K562 (cell line): ENCODE results near the gene OXT. TPM values are rescaled to one million over a fixed set of nuclear protein-coding genes. Genes with fewer than 3 reads are reported as not detected.

Source experiments
- CHD1 ChIP-seq: fragments of 200-600 bp; sonication (generic); IDR thresholded peaks from one replicate; pipeline ENCODE4 v1.6.1; 2012; ENCODE audit warnings: mild to moderate bottlenecking, moderate library complexity, low read length, inconsistent platforms
- MTA3 ChIP-seq: fragments of 450-650 bp; formaldehyde crosslinking; IDR thresholded peaks from 2 replicates; pipeline ENCODE4 v1.6.1; 2017; ENCODE audit warnings: mild to moderate bottlenecking, borderline replicate concordance
- NCOA4 ChIP-seq: fragments of 450-650 bp; IDR thresholded peaks from 2 replicates; pipeline ENCODE4 v1.6.1; 2018; ENCODE audit warnings: mild to moderate bottlenecking; ENCODE audit not compliant: partially characterized antibody
- NCOA6 ChIP-seq: fragments of 450-650 bp; IDR thresholded peaks from 2 replicates; pipeline ENCODE4 v1.6.1; 2017; ENCODE audit warnings: mild to moderate bottlenecking
- NR2C2 ChIP-seq, 2 experiments: fragments of 200-800 bp in 1 of 2; sonication (Bioruptor generic) in 1 of 2; sonication (generic) in 1 of 2; formaldehyde crosslinking in 1 of 2; IDR thresholded peaks; 2 replicates each; pipeline versions ENCODE4 v1.6.1 to v1.8.0; 2016 to 2022; ENCODE audit warnings: mild to moderate bottlenecking in 1 of 2, missing compliant biosample characterization in 1 of 2, missing genetic modification characterization in 1 of 2, missing genetic modification reagents in 1 of 2
- TAL1 ChIP-seq: fragments of 450-650 bp; IDR thresholded peaks from 2 replicates; pipeline ENCODE4 v1.6.1; 2016; ENCODE audit warnings: mild to moderate bottlenecking
- polyA plus RNA-seq, 8 experiments: library from polyadenylated mRNA; depleted of rRNA in 4 of 8; stranded (reverse) in 5 of 8; unstranded in 3 of 8; fragments of >200 nt; fragmentation: Nextera tagmentation in 2 of 8; fragmentation: Illumina TruSeq in 1 of 8; extraction: Ambion mirVana in 2 of 8; extraction: Trizol in 1 of 8; gene quantifications; 2 replicates each; pipeline versions ENCODE4 v1.2.1 to v1.2.3, GENCODE V29; 2011 to 2014; ENCODE audit warnings: inconsistent platforms in 1 of 8, missing spikeins in 1 of 8
- total RNA-seq, 7 experiments: library from RNA; depleted of rRNA in 6 of 7; stranded (reverse); fragments of >200 nt in 6 of 7; fragmentation: Illumina TruSeq in 2 of 7; extraction: Trizol in 2 of 7; gene quantifications; 2 replicates each; pipeline versions ENCODE4 v1.2.1 to v1.2.3, GENCODE V29; 2011 to 2021; ENCODE audit warnings: low replicate concordance in 1 of 7
- TF ChIP-seq, protein P1 (sequence below): fragments of 250-450 bp; sonication (Bioruptor Pico); IDR thresholded peaks from 2 replicates; pipeline ENCODE4 v1.4.0; 2020; ENCODE audit warnings: mild to moderate bottlenecking
- TF ChIP-seq, protein P2 (sequence below), 3 experiments: fragments of 200-800 bp in 1 of 3; sonication (Bioruptor generic) in 1 of 3; sonication (generic) in 1 of 3; formaldehyde crosslinking in 1 of 3; IDR thresholded peaks; 2 replicates each; pipeline versions ENCODE4 v1.6.1 to v1.8.0; 2016 to 2022; ENCODE audit warnings: mild to moderate bottlenecking in 2 of 3, missing compliant biosample characterization in 2 of 3, missing genetic modification characterization in 2 of 3, missing genetic modification reagents in 1 of 3

The OXT gene
- total and polyA plus RNA-seq, 9 of the 15 experiments (the other 6 are each of a cell fraction or from before 2014, with no cell fraction given): not detected

DNA sequence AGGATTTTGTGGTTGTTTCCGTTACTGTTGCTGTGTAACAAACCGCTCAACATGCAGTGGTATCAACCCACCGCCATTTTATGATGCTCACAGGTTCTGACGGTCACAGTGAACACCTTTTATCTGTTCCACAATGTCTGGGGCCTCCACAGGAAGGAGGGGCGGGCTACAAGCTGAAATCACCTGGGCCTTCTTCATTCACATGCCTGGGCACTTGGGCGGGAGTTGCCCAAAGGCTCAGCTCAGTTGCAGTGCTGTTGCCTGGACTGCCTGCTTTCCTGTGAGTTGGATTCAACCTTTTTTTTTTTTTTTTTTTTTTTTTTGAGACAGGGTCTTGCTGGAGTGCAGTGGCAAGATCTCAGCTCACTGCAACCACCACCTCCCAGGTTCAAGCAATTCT, 29.8 kb downstream of the OXT start (continued):
- TF ChIP-seq, protein P1, sequence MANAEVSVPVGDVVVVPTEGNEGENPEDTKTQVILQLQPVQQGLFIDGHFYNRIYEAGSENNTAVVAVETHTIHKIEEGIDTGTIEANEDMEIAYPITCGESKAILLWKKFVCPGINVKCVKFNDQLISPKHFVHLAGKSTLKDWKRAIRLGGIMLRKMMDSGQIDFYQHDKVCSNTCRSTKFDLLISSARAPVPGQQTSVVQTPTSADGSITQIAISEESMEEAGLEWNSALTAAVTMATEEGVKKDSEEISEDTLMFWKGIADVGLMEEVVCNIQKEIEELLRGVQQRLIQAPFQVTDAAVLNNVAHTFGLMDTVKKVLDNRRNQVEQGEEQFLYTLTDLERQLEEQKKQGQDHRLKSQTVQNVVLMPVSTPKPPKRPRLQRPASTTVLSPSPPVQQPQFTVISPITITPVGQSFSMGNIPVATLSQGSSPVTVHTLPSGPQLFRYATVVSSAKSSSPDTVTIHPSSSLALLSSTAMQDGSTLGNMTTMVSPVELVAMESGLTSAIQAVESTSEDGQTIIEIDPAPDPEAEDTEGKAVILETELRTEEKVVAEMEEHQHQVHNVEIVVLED (CRISPR knock-in tag): no peak
- no peak for TF ChIP-seq NCOA4
- no peak for TF ChIP-seq NR2C2 (CRISPR knock-in tag; IDR thresholded peaks at IDR 0.05)
- no peak for TF ChIP-seq NR2C2 (tag; IDR thresholded peaks at IDR 0.05)
- no peak for TF ChIP-seq NCOA6
- TF ChIP-seq, protein P2, sequence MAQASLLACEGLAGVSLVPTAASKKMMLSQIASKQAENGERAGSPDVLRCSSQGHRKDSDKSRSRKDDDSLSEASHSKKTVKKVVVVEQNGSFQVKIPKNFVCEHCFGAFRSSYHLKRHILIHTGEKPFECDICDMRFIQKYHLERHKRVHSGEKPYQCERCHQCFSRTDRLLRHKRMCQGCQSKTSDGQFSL (CRISPR knock-in tag; IDR thresholded peaks at IDR 0.05): no peak
- TF ChIP-seq, protein P2 (tag; IDR thresholded peaks at IDR 0.05): no peak
- TF ChIP-seq TAL1: no peak
- TF ChIP-seq CHD1: no peak
- no peak for TF ChIP-seq MTA3
